ENCODE data around the gene ZNF521.

ZNF521 gene

GRCh38 chr18:25057491-25058050, 294.4 kb downstream of the ZNF521 start:
- no peaks in the 10 kb centered on the region for H3K27me3 ChIP-seq (ENCODE audit: insufficient read depth, low read length)
- H3K79me1 ChIP-seq (ENCODE audit: low read length): no peaks in the 10 kb centered on the region
- H2BK12ac ChIP-seq (ENCODE audit: low read length): no peak overlapping the region
- no peaks in the 10 kb centered on the region for H3K4me1 ChIP-seq (ENCODE audit: control insufficient read depth in 1 of 2, insufficient read depth in 2 of 2, low read length in 2 of 2)
- H4K8ac ChIP-seq (ENCODE audit: low read depth, low read length): no peak overlapping the region
- no CpG with 5 or more reads among the region's 7 CpGs for WGBS (ENCODE audit: extremely low coverage, insufficient coverage, insufficient read length)
- no peak overlapping the region for H3K27ac ChIP-seq (ENCODE audit: low read depth, low read length)
- no peak overlapping the region for H2AFZ ChIP-seq (ENCODE audit: insufficient read depth, low read length, poor library complexity)
- H4K12ac ChIP-seq (ENCODE audit: low read depth, low read length): no peak overlapping the region
- no peak overlapping the region for H3K4ac ChIP-seq (ENCODE audit: low read depth, low read length)
- H3K4me3 ChIP-seq (ENCODE audit: low read depth, low read length): no peak overlapping the region
- no peak overlapping the region for H3K4me2 ChIP-seq (ENCODE audit: low read length)
- no peak overlapping the region for H3K18ac ChIP-seq (ENCODE audit: low read length)
- H2BK5ac ChIP-seq (ENCODE audit: low read depth, low read length, poor library complexity): no peak overlapping the region
- H3K79me2 ChIP-seq (ENCODE audit: control insufficient read depth, insufficient read depth, low read length, poor library complexity): no peaks in the 10 kb centered on the region
- DNase-seq: no peak
- H3K36me3 ChIP-seq (ENCODE audit: control insufficient read depth in 1 of 2, insufficient read depth in 2 of 2, low read length in 2 of 2): peaks cover 2 to 11% of the 10 kb centered on the region in 2 experiments
- no peaks in the 10 kb centered on the region for H3K9me3 ChIP-seq (ENCODE audit: insufficient read depth, low read depth, low read length)
- H3K9ac ChIP-seq (ENCODE audit: low read length): no peak overlapping the region
- H4K91ac ChIP-seq (ENCODE audit: low read depth, low read length): no peak overlapping the region
- H2AK5ac ChIP-seq (ENCODE audit: low read length): no peak overlapping the region
- no peak overlapping the region for H3K14ac ChIP-seq (ENCODE audit: low read length)
- no peak overlapping the region for H3K23ac ChIP-seq (ENCODE audit: low read length)
- H2BK120ac ChIP-seq (ENCODE audit: insufficient read depth, low read length, poor library complexity): no peak overlapping the region

GRCh38 chr18:25056429-25056828, 295.5 kb downstream of the ZNF521 start:
- Histone ChIP-seq H3K14ac (ENCODE audit: low read length) (no peak overlapping the region), H3K9me3 (ENCODE audit: insufficient read depth, low read depth, low read length) (no peaks in the 10 kb centered on the region), H3K27ac (ENCODE audit: low read depth, low read length) (no peak overlapping the region), H3K4me3 (ENCODE audit: low read depth, low read length) (no peak overlapping the region), H2BK5ac (ENCODE audit: low read depth, low read length, poor library complexity) (no peak overlapping the region), H4K12ac (ENCODE audit: low read depth, low read length) (no peak overlapping the region), H2AK5ac (ENCODE audit: low read length) (no peak overlapping the region), H4K91ac (ENCODE audit: low read depth, low read length) (no peak overlapping the region), H3K27me3 (ENCODE audit: insufficient read depth, low read length) (no peaks in the 10 kb centered on the region), H2AFZ (ENCODE audit: insufficient read depth, low read length, poor library complexity) (no peak overlapping the region), H3K9ac (ENCODE audit: low read length) (no peak overlapping the region), H3K4me2 (ENCODE audit: low read length) (no peak overlapping the region), H2BK120ac (ENCODE audit: insufficient read depth, low read length, poor library complexity) (no peak overlapping the region), H3K18ac (ENCODE audit: low read length) (no peak overlapping the region), H3K36me3 (ENCODE audit: control insufficient read depth in 1 of 2, insufficient read depth in 2 of 2, low read length in 2 of 2) (peaks cover 2 to 10% of the 10 kb centered on the region in 2 experiments), H3K23ac (ENCODE audit: low read length) (no peak overlapping the region), H3K79me1 (ENCODE audit: low read length) (no peaks in the 10 kb centered on the region), H3K79me2 (ENCODE audit: control insufficient read depth, insufficient read depth, low read length, poor library complexity) (no peaks in the 10 kb centered on the region), H2BK12ac (ENCODE audit: low read length) (no peak overlapping the region), H3K4ac (ENCODE audit: low read depth, low read length) (no peak overlapping the region), H4K8ac (ENCODE audit: low read depth, low read length) (no peak overlapping the region), H3K4me1 (ENCODE audit: control insufficient read depth in 1 of 2, insufficient read depth in 2 of 2, low read length in 2 of 2) (no peaks in the 10 kb centered on the region)
- WGBS (ENCODE audit: extremely low coverage, insufficient coverage, insufficient read length): no CpG with 5 or more reads among the region's 8 CpGs
- DNase-seq: no peak

- Histone ChIP-seq H3K27ac (ENCODE audit: low read depth, low read length) (no peak overlapping the region), H2AFZ (ENCODE audit: insufficient read depth, low read length, poor library complexity) (no peak overlapping the region), H4K12ac (ENCODE audit: low read depth, low read length) (no peak overlapping the region), H3K36me3 (ENCODE audit: control insufficient read depth in 1 of 2, insufficient read depth in 2 of 2, low read length in 2 of 2) (peaks cover 2 to 4% of the 10 kb centered on the region in 2 experiments), H2AK5ac (ENCODE audit: low read length) (no peak overlapping the region), H3K27me3 (ENCODE audit: insufficient read depth, low read length) (no peaks in the 10 kb centered on the region), H3K14ac (ENCODE audit: low read length) (no peak overlapping the region), H3K4me1 (ENCODE audit: control insufficient read depth in 1 of 2, insufficient read depth in 2 of 2, low read length in 2 of 2) (no peaks in the 10 kb centered on the region), H4K91ac (ENCODE audit: low read depth, low read length) (no peak overlapping the region), H3K9me3 (ENCODE audit: insufficient read depth, low read depth, low read length) (no peaks in the 10 kb centered on the region), H3K79me2 (ENCODE audit: control insufficient read depth, insufficient read depth, low read length, poor library complexity) (no peaks in the 10 kb centered on the region), H3K79me1 (ENCODE audit: low read length) (no peaks in the 10 kb centered on the region), H2BK12ac (ENCODE audit: low read length) (no peak overlapping the region), H2BK120ac (ENCODE audit: insufficient read depth, low read length, poor library complexity) (no peak overlapping the region), H3K18ac (ENCODE audit: low read length) (no peak overlapping the region), H3K4me2 (ENCODE audit: low read length) (no peak overlapping the region), H3K4ac (ENCODE audit: low read depth, low read length) (no peak overlapping the region), H2BK5ac (ENCODE audit: low read depth, low read length, poor library complexity) (no peak overlapping the region), H3K9ac (ENCODE audit: low read length) (no peak overlapping the region), H4K8ac (ENCODE audit: low read depth, low read length) (no peak overlapping the region), H3K4me3 (ENCODE audit: low read depth, low read length) (no peak overlapping the region), H3K23ac (ENCODE audit: low read length) (no peak overlapping the region)
- DNase-seq: no peak
- no CpG with 5 or more reads among the region's 4 CpGs for WGBS (ENCODE audit: extremely low coverage, insufficient coverage, insufficient read length)
Observed at GRCh38 chr18:25055076-25055475, 296.9 kb downstream of the ZNF521 start.

- no peak overlapping the region for H3K9ac ChIP-seq (ENCODE audit: low read length)
- WGBS (ENCODE audit: extremely low coverage, insufficient coverage, insufficient read length): no CpG with 5 or more reads among the region's 6 CpGs
- H4K91ac ChIP-seq (ENCODE audit: low read depth, low read length): no peak overlapping the region
- no peaks in the 10 kb centered on the region for H3K79me2 ChIP-seq (ENCODE audit: control insufficient read depth, insufficient read depth, low read length, poor library complexity)
- H2BK120ac ChIP-seq (ENCODE audit: insufficient read depth, low read length, poor library complexity): no peak overlapping the region
- no peaks in the 10 kb centered on the region for H3K27me3 ChIP-seq (ENCODE audit: insufficient read depth, low read length)
- DNase-seq: no peak
- H2BK12ac ChIP-seq (ENCODE audit: low read length): no peak overlapping the region
- no peaks in the 10 kb centered on the region for H3K79me1 ChIP-seq (ENCODE audit: low read length)
- H4K8ac ChIP-seq (ENCODE audit: low read depth, low read length): no peak overlapping the region
- no peak overlapping the region for H4K12ac ChIP-seq (ENCODE audit: low read depth, low read length)
- no peak overlapping the region for H3K4me2 ChIP-seq (ENCODE audit: low read length)
- no peak overlapping the region for H2BK5ac ChIP-seq (ENCODE audit: low read depth, low read length, poor library complexity)
- no peak overlapping the region for H3K23ac ChIP-seq (ENCODE audit: low read length)
- H3K4ac ChIP-seq (ENCODE audit: low read depth, low read length): no peak overlapping the region
- no peaks in the 10 kb centered on the region for H3K4me1 ChIP-seq (ENCODE audit: control insufficient read depth in 1 of 2, insufficient read depth in 2 of 2, low read length in 2 of 2)
- H3K9me3 ChIP-seq (ENCODE audit: insufficient read depth, low read depth, low read length): no peaks in the 10 kb centered on the region
- no peak overlapping the region for H3K27ac ChIP-seq (ENCODE audit: low read depth, low read length)
- no peaks in the 10 kb centered on the region for H3K36me3 ChIP-seq (ENCODE audit: control insufficient read depth in 1 of 2, insufficient read depth in 2 of 2, low read length in 2 of 2)
- no peak overlapping the region for H3K18ac ChIP-seq (ENCODE audit: low read length)
- H3K4me3 ChIP-seq (ENCODE audit: low read depth, low read length): no peak overlapping the region
- H2AFZ ChIP-seq (ENCODE audit: insufficient read depth, low read length, poor library complexity): no peak overlapping the region
- no peak overlapping the region for H3K14ac ChIP-seq (ENCODE audit: low read length)
- H2AK5ac ChIP-seq (ENCODE audit: low read length): no peak overlapping the region
Observed at GRCh38 chr18:25053466-25053865, 298.5 kb downstream of the ZNF521 start.
